Measurements from ENCODE around the gene B9D1. TPM values are rescaled to one million over a fixed set of nuclear protein-coding genes. Genes with fewer than 3 reads are reported as not detected.

Gene B9D1
- total and polyA plus RNA-seq, 2 of the 13 experiments (the other 11 are each of a cell fraction or from before 2014, with no cell fraction given): 27.7 to 31.1 TPM

DNA sequence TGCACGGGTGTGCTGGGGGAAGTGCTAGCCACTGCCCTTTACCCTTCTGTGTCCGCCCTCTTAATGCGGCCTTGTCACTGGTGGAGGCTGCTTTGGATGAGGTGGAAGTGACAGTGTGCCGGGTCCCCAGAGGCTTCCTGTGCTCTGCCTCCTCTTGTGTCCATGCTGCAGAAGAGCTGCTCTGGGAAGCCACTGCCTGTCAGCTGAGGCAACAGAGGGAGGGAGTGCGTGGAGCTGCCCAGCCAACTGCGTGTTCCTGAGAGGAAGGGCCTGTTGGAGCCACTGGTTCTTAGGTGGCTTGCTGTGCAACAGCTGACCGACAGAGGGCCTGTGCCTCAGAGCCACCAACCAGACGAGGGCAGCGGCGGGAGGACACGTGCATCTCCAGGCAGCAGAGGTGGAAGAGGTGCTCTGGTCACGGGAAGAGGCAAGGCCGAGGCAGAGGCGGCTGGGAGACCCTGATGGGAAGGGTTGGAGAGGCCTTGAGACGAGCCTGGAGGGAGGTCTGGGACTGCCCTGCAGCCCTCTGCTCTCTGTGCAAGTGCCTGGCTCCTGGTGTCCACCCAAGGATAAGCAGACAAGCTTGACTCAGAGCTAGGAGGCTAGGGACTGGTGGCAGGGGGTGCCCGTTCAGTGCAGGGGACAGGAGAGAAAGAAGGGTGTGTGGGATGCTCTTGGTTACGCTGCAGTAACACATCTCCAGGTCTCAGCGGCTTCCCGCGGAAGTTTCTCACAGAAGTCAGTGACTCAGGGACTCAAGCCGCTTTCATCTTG, 25.4 kb downstream of the B9D1 start (continued):
- TF ChIP-seq, protein P1, sequence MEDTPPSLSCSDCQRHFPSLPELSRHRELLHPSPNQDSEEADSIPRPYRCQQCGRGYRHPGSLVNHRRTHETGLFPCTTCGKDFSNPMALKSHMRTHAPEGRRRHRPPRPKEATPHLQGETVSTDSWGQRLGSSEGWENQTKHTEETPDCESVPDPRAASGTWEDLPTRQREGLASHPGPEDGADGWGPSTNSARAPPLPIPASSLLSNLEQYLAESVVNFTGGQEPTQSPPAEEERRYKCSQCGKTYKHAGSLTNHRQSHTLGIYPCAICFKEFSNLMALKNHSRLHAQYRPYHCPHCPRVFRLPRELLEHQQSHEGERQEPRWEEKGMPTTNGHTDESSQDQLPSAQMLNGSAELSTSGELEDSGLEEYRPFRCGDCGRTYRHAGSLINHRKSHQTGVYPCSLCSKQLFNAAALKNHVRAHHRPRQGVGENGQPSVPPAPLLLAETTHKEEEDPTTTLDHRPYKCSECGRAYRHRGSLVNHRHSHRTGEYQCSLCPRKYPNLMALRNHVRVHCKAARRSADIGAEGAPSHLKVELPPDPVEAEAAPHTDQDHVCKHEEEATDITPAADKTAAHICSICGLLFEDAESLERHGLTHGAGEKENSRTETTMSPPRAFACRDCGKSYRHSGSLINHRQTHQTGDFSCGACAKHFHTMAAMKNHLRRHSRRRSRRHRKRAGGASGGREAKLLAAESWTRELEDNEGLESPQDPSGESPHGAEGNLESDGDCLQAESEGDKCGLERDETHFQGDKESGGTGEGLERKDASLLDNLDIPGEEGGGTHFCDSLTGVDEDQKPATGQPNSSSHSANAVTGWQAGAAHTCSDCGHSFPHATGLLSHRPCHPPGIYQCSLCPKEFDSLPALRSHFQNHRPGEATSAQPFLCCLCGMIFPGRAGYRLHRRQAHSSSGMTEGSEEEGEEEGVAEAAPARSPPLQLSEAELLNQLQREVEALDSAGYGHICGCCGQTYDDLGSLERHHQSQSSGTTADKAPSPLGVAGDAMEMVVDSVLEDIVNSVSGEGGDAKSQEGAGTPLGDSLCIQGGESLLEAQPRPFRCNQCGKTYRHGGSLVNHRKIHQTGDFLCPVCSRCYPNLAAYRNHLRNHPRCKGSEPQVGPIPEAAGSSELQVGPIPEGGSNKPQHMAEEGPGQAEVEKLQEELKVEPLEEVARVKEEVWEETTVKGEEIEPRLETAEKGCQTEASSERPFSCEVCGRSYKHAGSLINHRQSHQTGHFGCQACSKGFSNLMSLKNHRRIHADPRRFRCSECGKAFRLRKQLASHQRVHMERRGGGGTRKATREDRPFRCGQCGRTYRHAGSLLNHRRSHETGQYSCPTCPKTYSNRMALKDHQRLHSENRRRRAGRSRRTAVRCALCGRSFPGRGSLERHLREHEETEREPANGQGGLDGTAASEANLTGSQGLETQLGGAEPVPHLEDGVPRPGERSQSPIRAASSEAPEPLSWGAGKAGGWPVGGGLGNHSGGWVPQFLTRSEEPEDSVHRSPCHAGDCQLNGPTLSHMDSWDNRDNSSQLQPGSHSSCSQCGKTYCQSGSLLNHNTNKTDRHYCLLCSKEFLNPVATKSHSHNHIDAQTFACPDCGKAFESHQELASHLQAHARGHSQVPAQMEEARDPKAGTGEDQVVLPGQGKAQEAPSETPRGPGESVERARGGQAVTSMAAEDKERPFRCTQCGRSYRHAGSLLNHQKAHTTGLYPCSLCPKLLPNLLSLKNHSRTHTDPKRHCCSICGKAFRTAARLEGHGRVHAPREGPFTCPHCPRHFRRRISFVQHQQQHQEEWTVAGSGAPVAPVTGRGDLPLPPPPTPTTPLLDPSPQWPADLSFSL (CRISPR knock-in tag; IDR thresholded peaks at IDR 0.05): no peak
- peak; percentile 52 for TF ChIP-seq RARA (CRISPR knock-in tag; IDR thresholded peaks at IDR 0.05)
- peak; percentile 70; the same call in 1 of the 2 replicates for TF ChIP-seq ZNF264 (CRISPR knock-in tag; IDR thresholded peaks at IDR 0.05)
- TF ChIP-seq, protein P2, sequence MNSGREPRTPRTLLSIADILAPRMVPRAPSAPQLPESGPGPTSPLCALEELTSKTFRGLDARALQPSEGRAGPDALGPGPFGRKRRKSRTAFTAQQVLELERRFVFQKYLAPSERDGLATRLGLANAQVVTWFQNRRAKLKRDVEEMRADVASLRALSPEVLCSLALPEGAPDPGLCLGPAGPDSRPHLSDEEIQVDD (CRISPR knock-in tag; IDR thresholded peaks at IDR 0.05; ENCODE audit: borderline replicate concordance): peak; percentile 89; the same call in 1 of the 2 replicates
- TF ChIP-seq RFX5 (IDR thresholded peaks at IDR 0.05; ENCODE audit: low read depth, low read length): peak; percentile 82
- TF ChIP-seq SAP130 (CRISPR knock-in tag; IDR thresholded peaks at IDR 0.05; ENCODE audit: low read depth): peak; percentile 71
- peak; percentile 96 for TF ChIP-seq SRY (CRISPR knock-in tag; IDR thresholded peaks at IDR 0.05)
- TF ChIP-seq ZNF124 (CRISPR knock-in tag; IDR thresholded peaks at IDR 0.05): no peak
- no peak for TF ChIP-seq HNF4A (CRISPR knock-in tag; IDR thresholded peaks at IDR 0.05)
- TF ChIP-seq RNF2 (conservative IDR thresholded peaks at IDR 0.05; ENCODE audit: low read depth): peak; percentile 92
- no peak for TF ChIP-seq MYNN (CRISPR knock-in tag; IDR thresholded peaks at IDR 0.05; ENCODE audit: low read depth)
- TF ChIP-seq, protein P3, sequence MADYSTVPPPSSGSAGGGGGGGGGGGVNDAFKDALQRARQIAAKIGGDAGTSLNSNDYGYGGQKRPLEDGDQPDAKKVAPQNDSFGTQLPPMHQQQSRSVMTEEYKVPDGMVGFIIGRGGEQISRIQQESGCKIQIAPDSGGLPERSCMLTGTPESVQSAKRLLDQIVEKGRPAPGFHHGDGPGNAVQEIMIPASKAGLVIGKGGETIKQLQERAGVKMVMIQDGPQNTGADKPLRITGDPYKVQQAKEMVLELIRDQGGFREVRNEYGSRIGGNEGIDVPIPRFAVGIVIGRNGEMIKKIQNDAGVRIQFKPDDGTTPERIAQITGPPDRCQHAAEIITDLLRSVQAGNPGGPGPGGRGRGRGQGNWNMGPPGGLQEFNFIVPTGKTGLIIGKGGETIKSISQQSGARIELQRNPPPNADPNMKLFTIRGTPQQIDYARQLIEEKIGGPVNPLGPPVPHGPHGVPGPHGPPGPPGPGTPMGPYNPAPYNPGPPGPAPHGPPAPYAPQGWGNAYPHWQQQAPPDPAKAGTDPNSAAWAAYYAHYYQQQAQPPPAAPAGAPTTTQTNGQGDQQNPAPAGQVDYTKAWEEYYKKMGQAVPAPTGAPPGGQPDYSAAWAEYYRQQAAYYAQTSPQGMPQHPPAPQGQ (CRISPR knock-in tag; IDR thresholded peaks at IDR 0.05; ENCODE audit: borderline replicate concordance): no peak
- TF ChIP-seq, protein P4, sequence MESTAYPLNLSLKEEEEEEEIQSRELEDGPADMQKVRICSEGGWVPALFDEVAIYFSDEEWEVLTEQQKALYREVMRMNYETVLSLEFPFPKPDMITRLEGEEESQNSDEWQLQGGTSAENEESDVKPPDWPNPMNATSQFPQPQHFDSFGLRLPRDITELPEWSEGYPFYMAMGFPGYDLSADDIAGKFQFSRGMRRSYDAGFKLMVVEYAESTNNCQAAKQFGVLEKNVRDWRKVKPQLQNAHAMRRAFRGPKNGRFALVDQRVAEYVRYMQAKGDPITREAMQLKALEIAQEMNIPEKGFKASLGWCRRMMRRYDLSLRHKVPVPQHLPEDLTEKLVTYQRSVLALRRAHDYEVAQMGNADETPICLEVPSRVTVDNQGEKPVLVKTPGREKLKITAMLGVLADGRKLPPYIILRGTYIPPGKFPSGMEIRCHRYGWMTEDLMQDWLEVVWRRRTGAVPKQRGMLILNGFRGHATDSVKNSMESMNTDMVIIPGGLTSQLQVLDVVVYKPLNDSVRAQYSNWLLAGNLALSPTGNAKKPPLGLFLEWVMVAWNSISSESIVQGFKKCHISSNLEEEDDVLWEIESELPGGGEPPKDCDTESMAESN (CRISPR knock-in tag; conservative IDR thresholded peaks at IDR 0.05): 0 out of 2 replicates have a peak, but pooled peaks have one; percentile 77
- TF ChIP-seq, protein P5, sequence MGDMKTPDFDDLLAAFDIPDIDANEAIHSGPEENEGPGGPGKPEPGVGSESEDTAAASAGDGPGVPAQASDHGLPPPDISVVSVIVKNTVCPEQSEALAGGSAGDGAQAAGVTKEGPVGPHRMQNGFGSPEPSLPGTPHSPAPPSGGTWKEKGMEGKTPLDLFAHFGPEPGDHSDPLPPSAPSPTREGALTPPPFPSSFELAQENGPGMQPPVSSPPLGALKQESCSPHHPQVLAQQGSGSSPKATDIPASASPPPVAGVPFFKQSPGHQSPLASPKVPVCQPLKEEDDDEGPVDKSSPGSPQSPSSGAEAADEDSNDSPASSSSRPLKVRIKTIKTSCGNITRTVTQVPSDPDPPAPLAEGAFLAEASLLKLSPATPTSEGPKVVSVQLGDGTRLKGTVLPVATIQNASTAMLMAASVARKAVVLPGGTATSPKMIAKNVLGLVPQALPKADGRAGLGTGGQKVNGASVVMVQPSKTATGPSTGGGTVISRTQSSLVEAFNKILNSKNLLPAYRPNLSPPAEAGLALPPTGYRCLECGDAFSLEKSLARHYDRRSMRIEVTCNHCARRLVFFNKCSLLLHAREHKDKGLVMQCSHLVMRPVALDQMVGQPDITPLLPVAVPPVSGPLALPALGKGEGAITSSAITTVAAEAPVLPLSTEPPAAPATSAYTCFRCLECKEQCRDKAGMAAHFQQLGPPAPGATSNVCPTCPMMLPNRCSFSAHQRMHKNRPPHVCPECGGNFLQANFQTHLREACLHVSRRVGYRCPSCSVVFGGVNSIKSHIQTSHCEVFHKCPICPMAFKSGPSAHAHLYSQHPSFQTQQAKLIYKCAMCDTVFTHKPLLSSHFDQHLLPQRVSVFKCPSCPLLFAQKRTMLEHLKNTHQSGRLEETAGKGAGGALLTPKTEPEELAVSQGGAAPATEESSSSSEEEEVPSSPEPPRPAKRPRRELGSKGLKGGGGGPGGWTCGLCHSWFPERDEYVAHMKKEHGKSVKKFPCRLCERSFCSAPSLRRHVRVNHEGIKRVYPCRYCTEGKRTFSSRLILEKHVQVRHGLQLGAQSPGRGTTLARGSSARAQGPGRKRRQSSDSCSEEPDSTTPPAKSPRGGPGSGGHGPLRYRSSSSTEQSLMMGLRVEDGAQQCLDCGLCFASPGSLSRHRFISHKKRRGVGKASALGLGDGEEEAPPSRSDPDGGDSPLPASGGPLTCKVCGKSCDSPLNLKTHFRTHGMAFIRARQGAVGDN (CRISPR knock-in tag; IDR thresholded peaks at IDR 0.05): peak; percentile 100
